Parathyroid adenoma (tissue), 2 donors: ENCODE data around the gene TBC1D22A.

Source experiments
- H2AFZ ChIP-seq: fragments of 300-600 bp; sonication (generic); one replicate; pipeline ENCODE4 v1.7.0; 2017; ENCODE audit warnings: antibody characterized with exemption, mild to moderate bottlenecking
- H3K27ac ChIP-seq: fragments of 300-600 bp; sonication (generic); one replicate; pipeline ENCODE4 v1.7.0; 2017
- H3K27me3 ChIP-seq: fragments of 300-600 bp; sonication (generic); one replicate; pipeline ENCODE4 v1.7.0; 2017; ENCODE audit warnings: low read length; ENCODE audit not compliant: control insufficient read depth, insufficient read depth
- H3K36me3 ChIP-seq: fragments of 300-600 bp; sonication (generic); one replicate; pipeline ENCODE4 v1.7.0; 2017; ENCODE audit warnings: low read length; ENCODE audit not compliant: control insufficient read depth, insufficient read depth
- H3K4me1 ChIP-seq: fragments of 300-600 bp; sonication (generic); one replicate; pipeline ENCODE4 v1.7.0; 2017; ENCODE audit warnings: control low read depth
- H3K4me2 ChIP-seq: fragments of 300-600 bp; sonication (generic); one replicate; pipeline ENCODE4 v1.7.0; 2017; ENCODE audit warnings: low read length
- H3K4me3 ChIP-seq: fragments of 300-600 bp; sonication (generic); one replicate; pipeline ENCODE4 v1.7.0; 2017; ENCODE audit warnings: low read depth, low read length
- H3K79me2 ChIP-seq: fragments of 300-600 bp; sonication (generic); one replicate; pipeline ENCODE4 v1.7.0; 2017; ENCODE audit warnings: control low read depth
- H3K9ac ChIP-seq: fragments of 300-600 bp; sonication (generic); one replicate; pipeline ENCODE4 v1.7.0; 2017; ENCODE audit warnings: mild to moderate bottlenecking
- H3K9me3 ChIP-seq: fragments of 300-600 bp; sonication (generic); one replicate; pipeline ENCODE4 v1.7.0; 2017; ENCODE audit warnings: low read length; ENCODE audit not compliant: control insufficient read depth
- CTCF ChIP-seq: fragments of 300-600 bp; sonication (generic); IDR thresholded peaks from one replicate; pipeline ENCODE4 v1.7.0; 2017; ENCODE audit warnings: antibody characterized with exemption, mild to moderate bottlenecking
- donor health status: primary hyperparathyroidism.

Gene TBC1D22A

GRCh38 chr22:47040486-47041270 is 278.2 kb downstream of the TBC1D22A start:
- no peaks in the 10 kb centered on the region for H3K27me3 ChIP-seq
- no peak overlapping the region for H3K27ac ChIP-seq
- H3K36me3 ChIP-seq, result no peaks in the 10 kb centered on the region
- H3K4me2 ChIP-seq, result no peak overlapping the region
- no peaks in the 10 kb centered on the region for H3K4me1 ChIP-seq
- H2AFZ ChIP-seq, result no peak overlapping the region
- no peak overlapping the region for H3K4me3 ChIP-seq
- H3K79me2 ChIP-seq, result no peaks in the 10 kb centered on the region
- no peak for TF ChIP-seq CTCF
- H3K9me3 ChIP-seq, result no peaks in the 10 kb centered on the region
- H3K9ac ChIP-seq, result no peak overlapping the region

GRCh38 chr22:47041271-47042115 is 279.0 kb downstream of the TBC1D22A start:
- H3K9ac ChIP-seq, result no peak overlapping the region
- no peaks in the 10 kb centered on the region for H3K9me3 ChIP-seq
- H2AFZ ChIP-seq, result no peak overlapping the region
- H3K4me3 ChIP-seq, result no peak overlapping the region
- no peaks in the 10 kb centered on the region for H3K4me1 ChIP-seq
- no peaks in the 10 kb centered on the region for H3K36me3 ChIP-seq
- no peaks in the 10 kb centered on the region for H3K79me2 ChIP-seq
- H3K27ac ChIP-seq, result no peak overlapping the region
- no peak for TF ChIP-seq CTCF
- H3K4me2 ChIP-seq, result no peak overlapping the region
- H3K27me3 ChIP-seq, result no peaks in the 10 kb centered on the region

- no peaks in the 10 kb centered on the region for H3K9me3 ChIP-seq
- no peaks in the 10 kb centered on the region for H3K79me2 ChIP-seq
- no peak overlapping the region for H2AFZ ChIP-seq
- H3K4me3 ChIP-seq, result no peak overlapping the region
- H3K27ac ChIP-seq, result no peak overlapping the region
- H3K27me3 ChIP-seq, result no peaks in the 10 kb centered on the region
- H3K36me3 ChIP-seq, result no peaks in the 10 kb centered on the region
- H3K4me2 ChIP-seq, result no peak overlapping the region
- no peaks in the 10 kb centered on the region for H3K4me1 ChIP-seq
- no peak for TF ChIP-seq CTCF
- no peak overlapping the region for H3K9ac ChIP-seq
Observed at GRCh38 chr22:47042116-47042825, 279.8 kb downstream of the TBC1D22A start.

- H3K4me2 ChIP-seq, result no peak overlapping the region
- H3K4me1 ChIP-seq, result no peaks in the 10 kb centered on the region
- H3K36me3 ChIP-seq, result no peaks in the 10 kb centered on the region
- H3K4me3 ChIP-seq, result no peak overlapping the region
- H2AFZ ChIP-seq, result no peak overlapping the region
- no peaks in the 10 kb centered on the region for H3K27me3 ChIP-seq
- TF ChIP-seq CTCF, result no peak
- H3K79me2 ChIP-seq, result no peaks in the 10 kb centered on the region
- no peaks in the 10 kb centered on the region for H3K9me3 ChIP-seq
- H3K9ac ChIP-seq, result no peak overlapping the region
- H3K27ac ChIP-seq, result no peak overlapping the region
Observed at GRCh38 chr22:47042861-47043496, 280.5 kb downstream of the TBC1D22A start.
